Measurements from ENCODE around the gene PACS2. TPM values are rescaled to one million over a fixed set of nuclear protein-coding genes. Genes with fewer than 3 reads are reported as not detected.
A peak's percentile ranks its signal among the peaks of the same experiment; 100 is the strongest.
"Not testable (repeated sequence)": the region's sequence is repeated elsewhere in the genome, so short reads cannot be mapped to it uniquely, and the experiment has no call there.

Gene PACS2
- polyA plus RNA-seq, 1 donor from 2014 or later = 3.8 TPM

DNA sequence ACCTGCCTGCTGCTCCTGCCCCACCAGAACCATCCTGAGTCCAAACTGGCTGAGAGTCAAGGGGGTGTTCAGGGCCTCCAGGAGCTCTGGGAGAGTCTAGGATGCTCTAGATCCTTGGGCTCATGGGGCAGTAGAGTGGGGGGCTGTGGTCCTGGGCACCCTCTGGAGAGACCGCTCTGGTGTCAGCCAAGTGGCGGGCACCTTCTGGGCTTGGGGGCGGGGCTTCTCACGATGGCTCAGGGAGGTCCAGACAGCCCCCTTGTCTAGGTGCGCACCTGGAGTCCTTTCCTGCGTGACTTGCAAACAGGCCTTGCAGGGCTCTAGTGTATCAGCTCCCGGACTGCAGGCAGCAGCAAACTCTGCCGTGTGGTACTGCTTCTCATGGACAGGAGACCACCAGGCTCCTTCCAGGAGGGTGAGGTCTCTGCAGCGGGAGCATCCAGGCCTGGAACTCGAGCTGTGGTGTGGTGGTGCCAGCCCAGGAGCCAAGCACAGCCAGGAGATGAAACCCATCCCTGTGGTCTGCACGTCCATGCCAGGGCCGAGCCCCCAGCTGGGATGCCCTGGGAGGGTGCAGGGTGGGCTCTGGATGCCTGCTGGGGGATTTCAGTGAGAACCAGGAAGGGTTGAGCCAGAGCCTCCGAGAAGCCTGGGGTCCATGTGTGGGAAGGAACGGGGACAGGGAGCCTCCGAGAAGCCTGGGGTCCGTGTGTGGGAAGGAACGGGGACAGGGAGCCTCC, 15.0 kb downstream of the PACS2 start:
- peaks cover 0 to 2% (median 0%) of the 10 kb centered on the region in 3 donors for H3K9me3 Mint-ChIP-seq
- H3K4me1 Mint-ChIP-seq = peaks cover 5 to 16% (median 9%) of the 10 kb centered on the region in 3 donors
- H3K36me3 Mint-ChIP-seq = peaks cover 5% of the 10 kb centered on the region
- no peak overlapping the region for H3K4me3 Mint-ChIP-seq
- H3K27me3 Mint-ChIP-seq = no peaks in the 10 kb centered on the region
- H3K27ac Mint-ChIP-seq = no peak overlapping the region

DNA sequence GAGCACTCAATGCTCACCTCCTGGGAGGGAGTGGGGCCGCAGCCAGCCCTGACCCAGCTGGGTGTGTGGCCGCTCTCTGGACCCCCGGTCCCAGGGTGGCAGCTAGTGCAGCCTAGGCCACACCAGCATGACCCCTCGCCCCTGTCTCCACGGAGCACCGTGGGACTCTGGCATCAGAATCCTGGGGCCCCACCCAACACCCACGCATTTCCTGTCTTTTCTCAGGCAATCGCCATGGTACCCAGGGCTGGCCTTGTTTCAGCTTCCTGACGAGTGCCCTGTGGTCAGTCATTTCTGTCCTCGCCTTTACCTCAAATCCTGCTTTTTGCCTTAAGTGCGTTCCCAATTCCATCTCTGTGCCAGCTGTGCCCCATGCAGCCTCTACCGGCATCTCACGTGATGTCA, 15.9 kb downstream of the PACS2 start:
- Mint-ChIP-seq H3K4me3 (no peak overlapping the region), H3K36me3 (peaks cover 5% of the 10 kb centered on the region), H3K27ac (no peak overlapping the region)

DNA sequence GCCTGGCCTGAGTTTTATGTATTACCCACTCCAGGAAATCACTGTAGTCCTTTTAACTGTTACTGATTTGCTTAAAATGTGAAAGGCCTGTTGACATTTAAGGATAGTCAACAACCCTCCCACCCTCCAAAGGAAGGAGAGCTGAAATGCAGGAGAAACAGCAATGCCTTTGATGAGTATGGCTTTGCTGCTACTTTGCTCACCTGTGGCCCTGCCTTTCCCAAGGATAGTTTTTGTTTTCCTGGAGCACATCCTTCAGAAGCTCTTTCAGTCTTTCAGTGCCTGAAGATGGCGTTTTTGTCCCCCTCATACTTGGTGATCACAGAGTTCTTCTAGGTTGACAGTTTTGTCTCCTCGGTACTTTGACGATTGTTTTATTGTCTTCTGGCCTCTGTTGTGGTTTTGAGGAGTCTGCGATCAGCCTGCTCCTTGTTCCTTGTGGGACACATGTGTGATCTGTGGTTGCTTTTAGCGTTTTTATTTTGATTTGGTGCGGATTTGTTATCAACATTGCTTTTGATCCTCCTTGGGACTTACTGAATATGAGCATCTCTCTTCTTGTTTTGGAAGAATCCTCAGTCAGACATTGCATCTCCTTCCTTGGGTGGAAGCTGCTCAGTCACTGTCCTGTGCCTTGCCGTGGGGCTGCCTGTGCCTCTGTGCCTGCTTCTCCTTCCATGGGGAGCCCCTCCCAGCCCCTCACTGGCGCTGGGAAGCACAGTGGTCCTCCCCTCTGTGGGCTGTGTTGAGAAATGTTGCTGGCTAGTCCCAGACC, 17.2 kb downstream of the PACS2 start:
- peaks cover 0 to 2% (median 0%) of the 10 kb centered on the region in 3 donors for H3K9me3 Mint-ChIP-seq
- no peaks in the 10 kb centered on the region for H3K27me3 Mint-ChIP-seq
- peak overlapping the region in 2 of 3 donors; percentile 73 to 92 for H3K27ac Mint-ChIP-seq
- peaks cover 6 to 16% (median 9%) of the 10 kb centered on the region in 3 donors for H3K4me1 Mint-ChIP-seq
- H3K36me3 Mint-ChIP-seq = peaks cover 5% of the 10 kb centered on the region
- peak overlapping the region in 1 of 4 donors; percentile 33 for H3K4me3 Mint-ChIP-seq

More for the DNA sequence above, 15.9 kb downstream of the PACS2 start:
- Mint-ChIP-seq H3K9me3 (peaks cover 0 to 2% (median 0%) of the 10 kb centered on the region in 3 donors), H3K27me3 (no peaks in the 10 kb centered on the region), H3K4me1 (peaks cover 5 to 16% (median 9%) of the 10 kb centered on the region in 3 donors)

DNA sequence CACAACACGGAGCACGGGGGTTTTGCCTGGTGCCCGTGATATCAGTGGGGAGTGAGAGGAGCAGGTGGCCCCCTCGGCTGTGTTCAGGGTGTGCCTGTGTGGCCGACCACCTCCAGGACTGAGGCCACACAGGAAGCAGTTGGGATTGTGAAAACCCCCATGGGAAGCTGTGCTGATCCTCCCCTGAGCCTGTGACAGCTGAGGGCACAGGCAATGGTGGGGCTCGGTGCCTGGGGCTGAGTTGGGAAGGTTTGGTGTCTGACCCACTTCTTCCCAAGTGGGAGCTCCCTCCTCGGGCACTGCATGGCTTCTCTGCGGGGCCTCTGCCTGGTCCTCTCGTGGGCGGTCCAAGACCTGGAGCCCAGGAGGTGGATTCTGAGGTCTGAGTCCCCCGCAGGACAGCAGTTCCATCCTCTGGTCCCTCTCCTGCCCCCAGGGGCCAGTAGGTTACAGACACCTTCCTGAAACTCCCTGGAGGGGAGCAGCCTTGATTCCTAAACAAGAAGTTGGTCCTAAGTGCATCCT, 17.9 kb downstream of the PACS2 start:
- Mint-ChIP-seq H3K36me3 (peaks cover 5% of the 10 kb centered on the region), H3K9me3 (peaks cover 0 to 2% (median 0%) of the 10 kb centered on the region in 3 donors), H3K4me3 (no peak overlapping the region), H3K27me3 (no peaks in the 10 kb centered on the region), H3K27ac (no peak overlapping the region), H3K4me1 (peaks cover 6 to 16% (median 9%) of the 10 kb centered on the region in 3 donors)

DNA sequence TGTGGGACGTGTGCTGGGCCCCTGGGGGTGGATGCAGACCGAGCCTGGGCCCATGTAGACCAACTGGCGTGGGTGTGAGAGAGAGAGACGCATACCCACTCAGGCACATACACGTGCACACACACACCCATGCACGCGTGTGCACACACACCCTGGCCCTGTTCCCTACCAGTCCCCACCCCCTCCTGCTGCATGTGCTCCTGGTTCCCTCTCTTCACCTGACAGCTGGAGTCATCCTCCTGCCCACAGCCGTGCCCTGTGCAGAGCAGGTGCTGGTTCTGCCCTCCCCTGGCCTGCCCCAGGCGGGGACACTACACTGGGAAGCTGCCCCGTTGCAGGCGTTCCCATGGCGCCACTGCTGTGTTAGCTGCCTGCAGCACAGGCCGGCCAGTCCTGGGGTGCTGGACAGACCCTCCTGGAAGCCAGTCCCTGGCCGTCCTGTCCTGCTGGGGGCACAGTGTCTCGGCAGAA, 18.5 kb downstream of the PACS2 start:
- peaks cover 5% of the 10 kb centered on the region for H3K36me3 Mint-ChIP-seq
- H3K27me3 Mint-ChIP-seq = no peaks in the 10 kb centered on the region
- no peak overlapping the region for H3K4me3 Mint-ChIP-seq
- peaks cover 0 to 2% (median 0%) of the 10 kb centered on the region in 3 donors for H3K9me3 Mint-ChIP-seq
- H3K4me1 Mint-ChIP-seq = peaks cover 6 to 16% (median 9%) of the 10 kb centered on the region in 3 donors
- no peak overlapping the region for H3K27ac Mint-ChIP-seq

DNA sequence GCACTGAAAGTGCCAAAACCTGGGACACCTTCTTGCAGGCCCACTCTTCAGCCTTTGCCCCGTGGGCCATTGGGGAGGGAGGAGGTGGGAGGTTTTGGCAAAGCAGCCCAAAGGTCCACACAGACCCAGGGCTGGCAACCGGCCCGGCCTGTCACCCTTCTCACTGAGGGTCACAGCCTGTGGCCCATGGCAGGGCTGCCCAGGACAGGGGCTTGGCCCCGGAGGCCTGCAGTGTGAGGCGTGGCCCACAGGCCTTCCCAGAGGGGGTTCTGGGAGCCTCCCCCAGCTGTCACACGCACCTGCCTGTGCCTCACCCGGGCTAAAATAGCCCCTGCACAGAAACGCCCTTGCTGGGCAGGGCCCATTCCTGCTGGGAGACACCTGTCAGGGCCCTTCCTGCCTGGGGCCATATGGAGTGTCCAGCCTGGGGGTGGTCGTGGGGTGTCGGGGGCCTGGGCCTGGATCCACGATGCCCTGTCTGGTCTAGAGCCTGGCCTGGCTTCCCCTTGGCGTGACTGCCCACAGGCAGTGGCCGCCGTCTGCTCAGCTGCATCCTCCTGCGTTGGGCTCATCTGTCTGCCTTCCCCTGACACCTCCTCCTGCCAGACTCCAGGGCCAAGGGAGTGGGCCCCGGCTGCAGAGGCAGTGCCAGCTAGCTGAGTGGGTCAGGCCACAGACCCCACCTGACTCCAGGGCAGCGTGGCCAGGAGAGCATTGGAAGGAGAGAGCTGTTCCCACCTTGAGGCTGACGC, 19.2 kb downstream of the PACS2 start:
- Mint-ChIP-seq H3K4me3 (no peak overlapping the region), H3K36me3 (peaks cover 5% of the 10 kb centered on the region), H3K4me1 (peaks cover 6 to 13% (median 9%) of the 10 kb centered on the region in 3 donors), H3K27ac (no peak overlapping the region), H3K27me3 (no peaks in the 10 kb centered on the region), H3K9me3 (peaks cover 0 to 2% (median 0%) of the 10 kb centered on the region in 3 donors)

DNA sequence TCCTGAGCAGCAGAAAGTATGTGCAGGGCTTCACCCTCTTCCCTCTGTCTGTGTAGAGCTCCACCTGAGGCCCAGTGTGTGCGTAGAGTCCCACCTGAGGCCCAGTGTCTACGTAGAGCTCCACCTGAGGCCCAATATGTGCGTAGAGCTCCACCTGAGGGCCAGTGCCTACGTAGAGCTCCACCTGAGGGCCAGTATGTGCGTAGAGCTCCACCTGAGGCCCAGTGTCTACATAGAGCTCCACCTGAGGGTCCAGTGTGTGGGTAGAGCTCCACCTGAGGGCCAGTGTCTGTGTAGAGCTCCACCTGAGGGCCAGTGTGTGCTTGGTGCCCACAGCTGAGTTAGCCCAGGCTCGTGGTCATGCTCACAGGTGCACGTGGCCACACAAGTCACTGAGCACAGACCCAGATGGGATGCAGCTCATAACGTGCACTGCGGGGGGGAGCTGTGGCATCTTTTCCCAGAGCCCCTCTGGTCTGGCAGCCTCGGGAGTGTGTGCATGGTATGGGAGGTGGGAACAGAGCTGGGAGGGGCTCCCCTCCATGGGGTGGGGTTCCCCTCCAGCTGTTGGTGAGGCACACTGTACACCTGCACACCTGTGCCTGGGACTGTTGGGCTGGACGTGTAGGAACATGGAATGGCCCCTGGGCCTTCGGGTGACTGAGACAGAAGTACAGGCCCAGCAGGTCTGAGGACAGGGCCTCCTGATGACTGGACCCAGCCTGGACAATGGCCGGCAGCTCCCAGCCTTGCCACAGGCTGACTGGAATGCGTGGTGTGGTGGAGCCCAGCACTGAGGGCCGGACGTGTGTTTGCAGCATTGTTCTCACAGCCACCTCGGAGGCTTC, 20.1 kb downstream of the PACS2 start:
- Mint-ChIP-seq H3K36me3 (peaks cover 3% of the 10 kb centered on the region), H3K27ac (peak overlapping the region in 1 of 3 donors; percentile 31), H3K9me3 (peaks cover 0 to 2% (median 0%) of the 10 kb centered on the region in 3 donors), H3K4me3 (no peak overlapping the region), H3K4me1 (peaks cover 6 to 12% (median 9%) of the 10 kb centered on the region in 3 donors), H3K27me3 (no peaks in the 10 kb centered on the region)

DNA sequence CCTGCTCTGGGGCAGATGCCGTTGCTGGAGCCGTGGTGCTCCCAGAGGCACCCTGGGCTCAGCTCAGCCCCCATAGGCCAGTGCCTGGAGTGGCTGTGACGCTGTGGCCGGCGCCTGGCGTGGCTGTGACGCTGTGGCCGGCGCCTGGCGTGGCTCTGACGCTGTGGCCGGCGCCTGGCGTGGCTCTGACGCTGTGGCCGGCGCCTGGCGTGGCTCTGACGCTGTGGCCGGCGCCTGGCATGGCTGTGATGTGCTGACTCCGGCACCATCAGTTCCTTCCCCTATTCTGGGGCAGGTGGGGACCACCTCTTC, 20.6 kb downstream of the PACS2 start:
- H3K4me1 Mint-ChIP-seq = peaks cover 6 to 13% (median 9%) of the 10 kb centered on the region in 3 donors
- not testable (repeated sequence) for H3K4me3 Mint-ChIP-seq, H3K36me3 Mint-ChIP-seq, H3K27me3 Mint-ChIP-seq, H3K9me3 Mint-ChIP-seq
- peak overlapping the region in 1 of 3 donors; percentile 31 for H3K27ac Mint-ChIP-seq

DNA sequence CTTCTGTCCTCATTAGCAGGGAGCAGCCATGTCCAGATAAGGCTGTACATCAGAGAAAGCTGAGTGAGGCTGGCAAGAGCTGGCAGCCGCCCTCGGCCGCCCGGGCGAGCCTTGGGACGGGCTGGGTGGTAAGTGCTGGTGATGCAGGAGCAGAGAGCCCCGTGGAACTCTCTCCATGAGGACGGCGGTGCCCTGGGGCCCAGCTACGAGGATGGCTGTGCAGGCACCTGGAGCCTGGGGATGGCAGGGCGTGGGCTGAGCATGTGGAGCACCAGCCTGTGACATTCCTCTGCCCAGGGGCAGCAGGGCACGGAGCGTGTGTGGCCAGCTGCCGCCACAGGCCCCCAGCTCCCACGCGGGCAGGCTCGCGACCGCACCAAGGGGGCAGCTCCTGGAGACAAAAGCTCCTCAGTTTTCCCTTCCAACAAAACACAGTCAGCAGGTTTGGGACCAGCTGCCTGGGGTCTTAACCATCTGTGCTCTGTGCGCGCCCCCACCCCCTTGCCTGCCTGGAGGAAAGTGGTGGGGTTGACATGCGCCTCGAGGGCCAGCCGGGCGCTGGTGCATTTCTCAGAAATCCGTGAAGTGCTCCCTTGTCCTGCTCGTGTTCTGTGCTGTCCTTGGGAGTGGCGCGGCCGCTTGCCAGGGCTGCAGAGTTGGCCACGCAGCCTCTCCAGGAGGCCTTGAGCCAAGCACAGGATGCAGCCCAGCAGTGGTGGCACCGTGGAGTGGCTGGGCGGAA, 21.4 kb downstream of the PACS2 start:
- Mint-ChIP-seq H3K4me3 (no peak overlapping the region), H3K9me3 (peaks cover 0 to 2% (median 0%) of the 10 kb centered on the region in 3 donors), H3K27ac (no peak overlapping the region), H3K27me3 (no peaks in the 10 kb centered on the region), H3K36me3 (peaks cover 3% of the 10 kb centered on the region), H3K4me1 (peaks cover 4 to 11% (median 9%) of the 10 kb centered on the region in 3 donors)

DNA sequence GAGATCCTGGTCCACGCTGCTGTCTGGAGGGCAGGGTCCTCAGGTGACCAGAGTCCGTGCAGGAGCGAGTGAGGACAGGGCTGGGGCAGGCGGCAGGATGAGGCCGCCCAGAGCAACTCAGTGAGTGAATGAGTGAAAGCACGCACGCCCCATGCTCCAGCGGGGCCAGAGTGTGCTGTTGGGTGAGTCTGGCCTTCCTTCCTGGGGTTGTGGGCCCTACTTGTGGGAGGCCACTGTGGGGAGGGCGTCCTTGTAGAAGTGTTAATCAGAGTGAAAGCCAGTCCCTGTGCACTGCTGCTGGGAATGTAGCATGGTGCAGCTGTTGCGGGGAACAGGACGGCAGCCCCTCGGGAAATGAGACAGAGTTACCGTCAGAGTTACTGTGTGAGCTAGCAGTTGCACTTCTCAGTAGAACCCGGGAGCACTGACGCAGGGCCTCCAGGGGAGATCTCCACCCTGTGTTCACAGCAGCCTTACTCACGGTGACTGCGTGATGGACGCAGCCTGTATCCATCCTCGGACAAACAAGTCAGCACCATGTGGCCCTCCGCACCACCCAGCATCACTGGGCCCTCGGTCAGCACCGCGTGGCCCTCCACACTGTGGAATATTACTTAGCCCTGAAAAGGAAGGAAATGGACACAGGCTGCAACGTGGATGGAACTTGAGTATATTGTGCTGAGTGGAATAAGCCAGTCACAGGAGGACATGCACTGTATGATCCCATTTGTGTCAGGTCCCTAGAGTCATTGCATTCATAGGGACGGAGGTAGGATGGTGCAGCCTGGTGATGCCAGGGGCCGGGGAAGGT, 22.1 kb downstream of the PACS2 start:
- H3K36me3 Mint-ChIP-seq = no peaks in the 10 kb centered on the region
- peaks cover 4% of the 10 kb centered on the region in 3 donors for H3K4me1 Mint-ChIP-seq
- H3K27me3 Mint-ChIP-seq = no peaks in the 10 kb centered on the region
- H3K27ac Mint-ChIP-seq = no peak overlapping the region
- peaks cover 0 to 2% (median 0%) of the 10 kb centered on the region in 3 donors for H3K9me3 Mint-ChIP-seq
- H3K4me3 Mint-ChIP-seq = no peak overlapping the region

DNA sequence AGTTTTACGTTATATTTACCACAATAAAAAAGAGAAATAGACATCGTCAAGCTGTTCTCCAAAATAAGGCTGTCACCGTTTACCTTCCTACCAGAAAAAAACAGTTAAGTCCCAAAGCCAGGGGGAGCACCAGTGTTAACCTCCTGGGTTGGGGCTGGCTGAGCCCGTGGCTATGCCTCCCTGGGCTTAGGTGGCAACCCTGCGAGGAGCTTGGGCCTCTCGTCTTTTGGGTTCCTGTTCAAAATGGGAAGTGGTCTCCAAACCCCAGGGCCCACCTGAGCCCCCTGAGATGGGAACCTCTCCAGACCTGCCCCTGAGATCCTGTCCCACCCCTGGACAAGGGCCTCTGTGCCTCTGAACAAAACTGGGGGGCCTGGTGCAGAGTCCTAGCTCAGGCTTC, 22.9 kb downstream of the PACS2 start:
- H3K4me3 Mint-ChIP-seq = no peak overlapping the region
- no peaks in the 10 kb centered on the region for H3K9me3 Mint-ChIP-seq
- no peak overlapping the region for H3K27ac Mint-ChIP-seq
- no peaks in the 10 kb centered on the region for H3K27me3 Mint-ChIP-seq
- peaks cover 0 to 4% (median 2%) of the 10 kb centered on the region in 3 donors for H3K4me1 Mint-ChIP-seq
- H3K36me3 Mint-ChIP-seq = no peaks in the 10 kb centered on the region

DNA sequence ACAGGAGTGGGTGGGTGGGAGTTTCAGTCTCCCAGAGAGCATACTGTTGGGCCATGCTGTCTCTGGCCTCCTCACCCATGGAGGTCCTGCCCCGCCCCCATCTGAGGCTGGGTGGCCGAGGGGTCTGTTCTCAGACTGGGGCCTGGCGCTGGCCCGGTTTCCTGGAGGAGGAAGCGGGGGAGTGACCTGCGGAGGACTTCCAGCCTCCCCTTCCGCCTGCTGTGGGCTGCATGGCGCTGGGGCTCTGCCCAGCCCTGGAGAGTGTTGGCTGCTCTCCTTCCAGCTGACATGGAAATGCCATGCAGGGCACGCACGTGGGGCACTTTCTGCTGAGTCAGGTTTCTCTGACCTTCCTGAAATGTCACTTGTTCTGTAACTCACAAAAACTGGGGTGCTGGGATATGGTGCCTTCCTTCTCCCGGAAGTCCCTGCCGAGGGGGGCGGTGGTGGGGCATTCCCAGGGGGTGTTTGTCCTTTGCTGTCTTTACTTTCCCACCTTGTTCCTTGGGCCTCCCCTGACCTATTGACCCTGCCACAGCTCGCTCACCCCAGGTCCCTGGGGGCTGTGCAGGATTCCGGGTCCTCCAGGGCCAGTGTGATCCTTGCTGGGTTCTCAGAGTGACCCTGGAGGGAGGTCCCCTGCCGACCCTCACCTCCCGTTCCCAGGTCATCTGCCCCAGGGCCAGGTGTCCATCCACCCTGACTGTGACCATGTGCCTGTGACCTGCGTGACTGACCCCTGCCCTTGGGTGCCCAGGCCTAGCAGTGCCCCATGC, 23.6 kb downstream of the PACS2 start:
- Mint-ChIP-seq H3K36me3 (no peaks in the 10 kb centered on the region), H3K27me3 (no peaks in the 10 kb centered on the region), H3K27ac (no peak overlapping the region), H3K4me3 (no peak overlapping the region), H3K9me3 (no peaks in the 10 kb centered on the region), H3K4me1 (peaks cover 0 to 4% (median 4%) of the 10 kb centered on the region in 3 donors)

Data from IgD-negative memory B cell (primary cell).